Hepatocyte (in vitro differentiated cells): ENCODE results near the gene MGMT.

Experiments
- CTCF ChIP-seq: fragments of 200-600 bp; sonication (generic); IDR thresholded peaks from 2 replicates; pipeline ENCODE4 v1.5.1; 2016; ENCODE audit warnings: antibody characterized with exemption, mild to moderate bottlenecking; ENCODE audit not compliant: poor library complexity
- EZH2 ChIP-seq: fragments of 200-600 bp; sonication (generic); IDR thresholded peaks from 2 replicates; pipeline ENCODE4 v1.6.1; 2016; ENCODE audit warnings: antibody characterized with exemption, mild to moderate bottlenecking, borderline replicate concordance

- TF ChIP-seq EZH2: no peak
- TF ChIP-seq CTCF: no peak
These were observed 250.9 kb downstream of the MGMT start for GRCh38 chr10:129717816-129718547.
